NCI-H510A treated with DMSO at 0.1 percent for 48 hours (cell line): Measurements from ENCODE around the gene HRH1.
"Not testable (repeated sequence)": the region's sequence is repeated elsewhere in the genome, so short reads cannot be mapped to it uniquely, and the experiment has no call there.

Experiments
- DNase-seq: peaks from one replicate; lab custom pipeline; 2025; lab: John Stamatoyannopoulos, UW

HRH1 gene, protein sequence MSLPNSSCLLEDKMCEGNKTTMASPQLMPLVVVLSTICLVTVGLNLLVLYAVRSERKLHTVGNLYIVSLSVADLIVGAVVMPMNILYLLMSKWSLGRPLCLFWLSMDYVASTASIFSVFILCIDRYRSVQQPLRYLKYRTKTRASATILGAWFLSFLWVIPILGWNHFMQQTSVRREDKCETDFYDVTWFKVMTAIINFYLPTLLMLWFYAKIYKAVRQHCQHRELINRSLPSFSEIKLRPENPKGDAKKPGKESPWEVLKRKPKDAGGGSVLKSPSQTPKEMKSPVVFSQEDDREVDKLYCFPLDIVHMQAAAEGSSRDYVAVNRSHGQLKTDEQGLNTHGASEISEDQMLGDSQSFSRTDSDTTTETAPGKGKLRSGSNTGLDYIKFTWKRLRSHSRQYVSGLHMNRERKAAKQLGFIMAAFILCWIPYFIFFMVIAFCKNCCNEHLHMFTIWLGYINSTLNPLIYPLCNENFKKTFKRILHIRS

DNA sequence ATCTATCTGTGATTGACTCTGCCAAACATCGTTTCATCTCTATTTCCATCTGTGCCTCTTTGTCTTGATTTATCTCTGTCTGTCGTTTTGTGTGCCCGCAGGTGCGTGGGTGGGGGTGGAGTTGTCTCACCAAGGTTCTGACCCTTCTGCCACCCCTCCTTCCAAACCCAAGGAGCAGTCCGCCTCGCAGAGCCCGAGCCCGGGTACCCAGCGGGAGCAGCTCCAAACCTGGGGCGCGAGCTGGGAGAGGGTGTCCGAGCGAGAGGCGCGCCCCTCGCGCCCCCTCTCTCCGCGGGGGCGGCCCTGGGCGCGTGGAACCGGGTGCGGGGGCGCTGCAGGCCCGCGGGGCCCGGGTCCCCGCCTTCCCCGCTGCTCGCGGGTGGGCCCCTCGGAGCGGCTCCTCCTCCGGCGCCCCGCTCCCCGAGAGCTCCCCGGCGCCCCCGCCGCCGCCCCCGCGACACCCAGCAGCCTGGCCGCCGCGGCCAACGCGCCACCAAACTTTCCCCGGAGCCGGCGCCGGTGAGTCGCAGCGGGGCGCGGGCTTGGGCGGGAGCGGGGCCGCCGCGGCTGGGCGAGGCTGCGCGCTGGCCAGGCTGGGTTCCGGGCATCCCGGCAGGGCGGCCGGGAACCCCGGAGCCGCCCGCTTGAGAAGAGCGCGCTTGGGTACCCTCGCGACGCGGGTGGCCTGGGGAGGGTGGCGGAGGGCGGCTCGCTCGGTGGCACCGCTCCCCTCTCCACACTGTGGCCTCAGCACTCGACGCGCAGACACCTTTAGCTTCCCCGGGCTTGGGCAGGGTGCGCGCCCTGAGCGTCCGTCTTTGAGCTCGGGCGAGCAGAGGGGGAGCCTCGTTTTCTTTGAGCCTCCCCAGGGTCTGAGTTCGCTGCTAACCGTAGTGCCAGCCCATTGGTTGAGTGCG is at the start of gene HRH1:
Gene HRH1 (plus strand): TSS at position 458 of the 917 bp plus-strand sequence. CDS start 104,545 bp downstream, outside the sequence.
- no peak for DNase-seq

DNA sequence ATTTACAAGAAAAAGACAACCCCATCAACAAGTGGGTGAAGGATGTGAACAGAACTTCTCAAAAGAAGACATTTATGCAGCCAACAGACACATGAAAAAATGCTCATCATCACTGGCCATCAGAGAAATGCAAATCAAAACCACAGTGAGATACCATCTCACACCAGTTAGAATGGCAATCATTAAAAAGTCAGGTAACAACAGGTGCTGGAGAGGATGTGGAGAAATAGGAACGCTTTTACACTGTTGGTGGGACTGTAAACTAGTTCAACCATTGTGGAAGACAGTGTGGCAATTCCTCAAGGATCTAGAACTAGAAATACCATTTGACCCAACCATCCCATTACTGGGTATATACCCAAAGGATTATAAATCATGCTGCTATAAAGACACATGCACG is 41.0 kb upstream of the HRH1 start:
- not testable (repeated sequence) for DNase-seq

DNA sequence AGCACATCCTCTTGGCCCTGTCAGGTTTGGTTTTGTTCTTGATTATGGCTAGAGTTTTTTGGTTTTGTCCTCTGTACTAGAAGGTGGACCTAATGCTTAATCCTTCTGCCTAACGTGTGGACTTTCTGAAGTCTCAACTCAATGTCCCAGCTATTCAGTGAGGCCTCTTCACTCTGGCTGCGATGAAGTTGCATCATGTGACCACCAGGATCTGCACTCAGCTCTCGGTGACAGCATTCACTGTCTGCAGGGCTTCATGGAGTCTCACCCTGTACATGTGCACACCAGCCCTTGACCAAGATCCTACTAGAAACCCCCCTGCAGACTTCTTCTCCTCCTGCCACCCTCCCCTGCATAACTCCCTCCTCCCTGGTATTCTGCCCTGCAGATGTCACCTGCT is 38.7 kb upstream of the HRH1 start:
- DNase-seq = no peak

DNA sequence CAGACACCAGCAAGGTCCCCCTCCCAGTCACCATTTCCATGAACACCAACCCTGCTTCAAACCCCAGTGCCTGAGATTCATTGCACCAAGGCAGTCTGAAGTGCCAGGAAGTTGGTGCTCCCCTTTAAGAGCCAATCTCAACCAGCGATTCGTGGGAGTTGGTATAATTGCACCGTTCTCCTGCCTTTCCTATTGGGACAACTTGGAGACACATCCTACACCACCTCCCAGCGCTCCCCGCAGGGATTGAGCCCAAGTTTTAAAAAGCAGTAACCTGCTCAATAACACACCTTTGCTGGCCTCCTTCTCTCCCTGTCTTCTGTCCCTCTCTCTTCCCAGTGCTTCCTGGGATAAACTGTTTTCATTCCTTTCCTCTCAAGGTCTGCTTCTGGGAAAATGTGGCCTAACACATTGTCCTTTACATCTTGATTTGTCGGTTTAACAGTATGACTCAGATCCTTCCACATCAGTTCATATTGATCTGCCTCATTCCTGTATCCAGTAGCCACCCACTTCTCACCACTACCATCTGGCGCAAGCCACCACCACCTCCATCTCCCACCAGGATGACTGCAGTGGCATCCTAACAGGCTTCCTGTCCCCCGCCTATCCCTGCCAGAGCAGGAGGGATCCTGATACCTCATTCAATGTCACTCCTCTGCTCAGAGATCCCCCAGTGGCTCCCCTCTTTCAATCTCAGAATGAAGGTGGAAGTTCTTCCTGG is 37.8 kb upstream of the HRH1 start:
- DNase-seq = no peak

DNA sequence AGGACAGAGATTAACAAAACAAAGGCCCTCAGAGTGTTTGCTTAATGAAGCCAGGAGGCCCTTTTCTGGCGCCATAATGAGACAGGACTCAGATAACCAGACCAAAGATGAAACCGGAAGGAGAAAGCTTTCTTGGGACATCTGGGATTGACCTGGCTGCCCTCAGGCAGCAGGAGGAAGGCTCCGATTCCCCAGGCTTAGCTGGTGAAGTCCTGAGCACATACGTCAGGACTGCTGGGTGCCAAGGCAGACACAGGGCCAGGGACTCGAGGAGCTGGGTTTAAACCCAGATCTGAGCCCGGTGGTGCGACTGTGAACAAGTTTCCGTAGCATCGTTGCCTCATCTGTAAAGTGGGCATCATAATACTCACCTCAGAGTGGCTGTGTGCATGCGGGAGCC is 36.7 kb upstream of the HRH1 start:
- no peak for DNase-seq

DNA sequence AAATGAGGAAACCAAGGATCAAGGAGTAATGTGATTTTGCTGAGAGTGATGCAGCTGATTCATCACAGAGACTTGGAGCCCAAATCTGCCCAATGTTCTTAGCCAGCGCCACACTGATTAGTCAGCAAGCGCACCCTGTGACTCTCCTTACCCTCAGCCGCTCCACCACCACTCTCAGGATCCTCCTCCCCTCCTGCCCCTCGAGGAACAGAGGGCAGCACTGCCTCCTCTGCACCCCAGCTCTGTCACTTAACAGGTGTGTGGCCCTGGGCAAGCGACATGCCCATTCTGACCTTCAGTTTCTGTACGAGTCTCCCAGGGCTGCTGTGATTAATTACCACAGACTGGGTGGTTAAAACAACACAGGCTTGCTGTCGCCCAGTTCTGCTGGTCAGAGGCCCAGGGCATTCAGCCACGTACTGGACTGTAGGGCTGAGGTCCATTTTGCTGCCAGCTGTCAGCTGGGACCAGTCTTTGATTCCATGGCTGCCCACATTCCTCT is 36.1 kb upstream of the HRH1 start:
- no peak for DNase-seq

DNA sequence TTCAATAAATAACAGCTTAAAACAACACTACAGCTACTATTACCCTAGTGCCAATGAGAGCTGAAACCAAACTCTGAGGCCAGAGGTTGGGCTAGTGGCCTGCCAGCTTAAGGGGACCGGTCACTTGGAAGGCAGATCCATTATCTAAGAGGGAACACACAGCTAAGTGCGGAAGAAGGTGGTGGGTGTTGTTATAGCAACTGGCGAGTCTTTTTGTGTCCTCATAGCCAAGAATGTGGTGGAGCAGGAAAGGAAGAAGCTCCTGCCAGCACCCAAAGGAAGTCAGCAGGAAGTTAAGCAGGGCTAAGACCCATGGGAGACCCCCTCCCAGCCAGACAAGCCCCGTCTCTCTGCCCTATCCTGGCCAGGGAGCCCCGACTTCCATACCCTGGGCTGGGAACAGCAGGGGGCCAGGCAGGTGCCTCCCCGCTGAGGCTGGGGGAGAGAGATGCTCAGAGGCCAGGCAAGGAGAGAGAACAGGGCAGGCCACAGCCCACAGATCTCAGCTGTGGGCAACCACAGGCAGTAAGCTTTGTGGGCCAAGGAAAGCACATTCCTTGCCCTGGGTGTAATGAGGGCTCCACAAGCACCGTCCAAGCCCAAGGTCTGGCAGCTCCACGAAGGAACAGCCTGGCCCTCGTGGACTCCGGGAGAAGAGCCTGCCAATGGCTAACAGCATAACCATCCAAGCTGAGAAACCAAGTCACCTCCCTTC is 34.0 kb upstream of the HRH1 start:
- DNase-seq = no peak

DNA sequence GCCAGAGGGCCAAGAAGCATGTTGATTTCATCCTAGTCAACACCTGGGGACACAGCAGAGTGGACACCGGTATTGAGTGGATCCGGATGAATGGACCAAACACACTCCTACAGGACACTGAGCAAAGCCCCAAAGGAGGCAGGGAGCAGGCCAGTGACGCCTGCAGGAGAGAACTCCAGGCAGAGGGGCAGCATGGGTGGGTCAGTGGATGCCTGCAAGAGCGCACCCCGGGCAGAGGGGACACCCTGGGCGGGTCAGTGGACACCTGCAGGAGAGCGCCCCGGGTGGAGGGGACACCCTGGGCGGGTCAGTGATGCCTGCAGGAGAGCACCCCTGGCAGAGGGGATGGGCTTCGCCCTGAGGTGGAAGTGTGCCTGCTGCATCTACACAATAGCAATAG is 27.6 kb upstream of the HRH1 start:
- no peak for DNase-seq

DNA sequence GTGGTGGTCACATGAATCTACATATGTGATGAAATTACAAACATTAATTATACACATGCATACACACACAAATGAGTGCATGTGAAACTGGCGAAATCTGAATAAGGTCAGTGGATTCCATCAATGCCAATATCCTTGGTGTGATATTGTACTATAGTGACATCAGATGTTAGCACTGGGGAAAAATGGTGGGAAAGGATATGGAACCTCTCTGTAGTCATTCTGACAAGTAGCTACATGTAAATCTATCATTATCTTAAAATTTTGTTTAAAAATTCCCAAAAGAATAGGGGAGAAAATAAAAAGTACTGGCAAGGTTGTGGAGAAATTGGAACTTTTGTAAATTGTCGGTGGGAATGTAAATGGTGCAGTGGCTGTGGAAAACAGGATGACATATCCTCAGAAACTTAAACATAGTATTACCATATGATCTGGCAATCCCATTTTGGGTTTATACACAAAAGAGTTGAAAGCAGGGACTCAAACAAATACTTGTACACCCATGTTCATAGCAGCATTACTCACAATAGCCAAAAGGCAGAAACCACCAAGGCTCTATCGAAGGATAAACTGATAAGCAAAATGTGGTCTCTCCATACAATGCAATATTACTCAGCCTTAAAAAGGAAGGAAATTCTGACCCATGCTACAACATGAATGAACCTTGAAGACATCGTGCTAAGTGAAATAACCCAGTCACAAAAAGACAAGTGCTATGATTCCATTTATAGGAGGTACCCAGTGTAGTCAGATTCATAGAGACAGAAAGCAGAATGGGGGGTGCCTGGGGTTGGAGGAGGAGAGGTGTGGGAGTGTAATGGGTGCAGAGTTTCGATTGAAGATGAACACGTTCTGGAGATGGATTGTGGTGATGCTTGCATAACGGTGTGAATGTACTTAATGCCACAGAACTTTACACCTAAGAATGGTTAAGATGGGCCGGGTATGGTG is 25.3 kb upstream of the HRH1 start:
- no peak for DNase-seq

DNA sequence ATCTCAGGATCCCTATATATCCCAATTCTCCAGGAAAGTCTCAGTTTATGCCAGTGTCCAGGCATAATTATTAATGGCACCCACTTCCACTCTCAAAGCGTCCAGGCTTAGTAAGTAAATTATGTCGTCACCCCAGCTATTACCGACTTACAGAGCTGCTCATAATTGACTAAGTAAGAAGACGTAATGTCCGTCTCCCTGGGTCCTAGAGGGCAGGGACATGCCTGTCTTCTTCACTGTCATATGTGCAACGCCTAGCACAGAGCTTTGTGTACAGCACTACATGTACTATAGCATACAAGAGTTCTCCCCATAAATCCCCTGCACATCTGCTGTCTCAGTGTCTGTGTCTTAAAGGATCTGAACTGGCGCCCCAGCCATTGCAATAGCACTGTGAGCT is 23.9 kb upstream of the HRH1 start:
- no peak for DNase-seq

DNA sequence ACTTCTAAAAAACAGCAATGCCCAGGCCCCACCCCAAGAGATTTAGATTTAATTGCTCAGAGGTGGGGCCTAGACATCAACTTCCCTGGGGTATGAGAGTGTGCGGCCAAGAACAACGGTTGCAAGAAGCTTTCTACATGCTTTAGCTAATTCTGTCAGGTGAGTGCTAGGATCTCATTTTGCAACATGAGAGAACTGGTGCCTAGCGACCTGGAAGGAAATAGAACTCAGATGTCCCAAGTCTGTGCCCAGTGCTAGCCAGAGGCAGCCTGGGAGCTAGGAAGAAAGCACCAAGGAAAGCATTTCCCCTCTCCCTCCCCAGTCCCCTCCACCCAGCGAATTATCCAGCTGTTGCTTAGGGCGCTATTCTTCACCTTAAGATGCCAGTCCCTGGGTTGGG is 22.9 kb upstream of the HRH1 start:
- DNase-seq = no peak

DNA sequence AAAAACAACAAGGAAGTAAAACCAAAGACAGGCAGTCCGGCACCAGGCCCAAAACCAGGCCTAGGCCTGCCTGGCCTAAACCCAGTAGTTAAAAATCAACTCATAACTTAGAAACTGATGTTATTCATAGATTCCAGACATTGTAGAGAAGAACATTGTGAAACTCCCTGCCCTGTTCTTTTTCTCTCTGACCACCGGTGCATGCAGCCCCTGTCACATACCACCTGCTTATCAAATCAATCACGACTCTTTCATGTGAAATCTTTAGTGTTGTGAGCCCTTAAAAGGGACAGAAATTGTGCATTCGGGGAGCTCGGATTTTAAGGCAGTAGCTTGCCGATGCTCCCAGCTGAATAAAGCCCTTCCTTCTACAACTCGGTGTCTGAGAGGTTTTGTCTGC is 22.4 kb upstream of the HRH1 start:
- not testable (repeated sequence) for DNase-seq

DNA sequence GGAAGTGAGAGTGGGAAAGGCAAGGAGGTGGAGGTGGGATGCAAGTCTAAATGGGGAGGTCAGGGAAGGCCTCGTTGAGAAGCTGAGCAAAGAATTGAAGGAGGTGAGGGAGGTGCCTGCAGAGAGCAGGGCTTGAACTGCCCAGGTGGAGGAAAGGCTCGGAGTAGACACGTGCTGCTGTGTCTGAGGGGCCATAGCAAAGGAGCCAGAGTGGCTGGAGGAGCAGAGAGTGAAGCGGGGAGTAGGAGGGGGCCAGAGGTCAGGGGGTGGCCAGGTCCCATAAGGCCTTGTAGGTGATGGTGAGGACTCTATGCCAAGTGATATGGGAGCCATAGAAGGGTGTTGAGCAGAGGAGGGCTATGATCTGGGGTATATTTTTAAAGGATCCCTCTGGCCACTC is 21.4 kb upstream of the HRH1 start:
- DNase-seq = no peak

DNA sequence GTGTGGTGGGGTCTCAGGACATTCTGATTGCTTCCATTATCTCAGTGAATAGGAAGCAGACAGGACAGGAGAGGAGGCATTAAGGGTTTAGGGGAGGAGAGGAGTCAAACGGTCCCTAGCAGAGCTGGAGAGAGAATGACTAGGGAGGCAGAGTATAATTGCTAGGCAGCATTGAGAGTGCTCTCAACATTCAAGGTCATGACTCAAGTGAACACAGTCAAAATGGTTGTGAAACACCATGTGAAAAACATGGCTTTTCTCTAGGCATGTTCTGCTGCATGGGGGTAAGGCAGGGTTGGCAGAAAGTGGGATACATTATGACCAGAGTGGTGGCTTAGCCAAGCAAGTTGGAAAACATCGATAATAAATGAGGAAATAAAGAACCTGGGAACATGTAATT is 19.5 kb upstream of the HRH1 start:
- no peak for DNase-seq

DNA sequence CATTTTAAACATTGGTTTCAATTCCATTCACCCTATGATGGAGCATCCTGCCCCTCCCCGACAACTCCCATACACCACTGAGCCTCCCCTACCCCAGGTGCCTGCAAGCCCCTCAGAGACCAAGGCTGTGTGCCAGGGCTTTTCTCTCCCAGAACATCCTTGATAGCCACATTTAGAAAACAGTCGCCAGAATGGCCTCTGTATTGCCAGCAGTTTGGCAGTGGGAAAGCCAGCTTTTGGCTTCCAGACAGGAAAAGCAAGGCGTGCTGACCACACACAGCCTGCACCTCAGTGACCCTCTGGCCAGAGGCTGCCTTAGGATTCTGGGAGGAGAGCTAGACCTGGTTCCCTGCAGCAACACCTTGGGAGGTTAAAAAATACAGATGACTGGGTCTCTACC is 18.2 kb upstream of the HRH1 start:
- no peak for DNase-seq

DNA sequence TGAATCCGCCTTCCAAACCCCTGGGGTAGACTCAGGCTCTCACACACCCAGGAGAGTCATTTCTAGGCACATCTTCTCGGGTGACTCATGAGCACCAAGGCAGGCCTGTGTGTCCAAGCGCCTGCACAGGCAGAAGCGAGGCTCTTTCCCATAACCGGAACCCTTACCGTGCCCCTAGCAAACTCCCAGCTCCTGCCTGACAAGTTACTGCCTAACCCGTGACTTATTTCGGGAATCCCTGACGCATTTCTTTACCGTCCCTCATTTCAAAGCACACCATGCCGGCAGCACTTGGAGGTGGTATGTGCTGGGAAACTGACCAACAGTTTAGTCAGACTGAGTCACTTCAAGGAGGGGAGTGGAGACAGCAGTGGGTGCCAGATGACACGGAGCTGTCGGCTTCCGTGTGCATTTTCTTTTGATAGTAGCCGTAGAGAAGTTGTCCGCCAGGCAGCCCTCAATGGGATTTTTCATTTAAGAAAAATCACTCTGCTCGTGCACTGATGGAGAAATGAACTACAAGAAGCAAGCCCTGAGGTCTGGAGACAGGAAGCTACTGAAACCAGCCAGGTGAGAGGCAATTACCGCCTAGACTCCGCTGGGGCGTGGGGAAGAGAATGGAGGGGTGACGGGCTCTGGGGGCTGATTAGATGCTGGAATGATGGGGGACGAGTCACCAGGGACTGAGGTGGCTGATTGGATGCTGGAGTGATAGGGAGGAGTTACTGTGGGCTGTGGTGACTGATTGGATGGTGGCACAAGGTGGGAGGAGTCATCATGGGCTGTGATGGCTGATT is 17.3 kb upstream of the HRH1 start:
- no peak for DNase-seq

DNA sequence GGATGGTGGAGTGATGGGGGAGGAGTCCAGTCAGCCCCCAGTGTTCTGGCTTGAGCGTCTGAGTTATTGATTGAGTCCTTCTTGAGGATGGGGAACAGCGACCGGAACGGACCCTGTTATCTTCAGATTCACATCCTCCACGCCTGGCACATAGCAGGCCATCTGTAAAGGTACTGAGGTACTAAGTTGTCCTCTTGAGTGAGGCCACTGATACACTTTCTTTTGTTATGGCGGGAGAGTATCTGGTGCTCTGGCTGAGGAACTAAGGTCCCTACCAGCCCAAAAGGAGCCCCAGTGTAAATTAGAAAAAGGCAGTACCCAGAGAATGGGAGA is 16.7 kb upstream of the HRH1 start:
- no peak for DNase-seq

DNA sequence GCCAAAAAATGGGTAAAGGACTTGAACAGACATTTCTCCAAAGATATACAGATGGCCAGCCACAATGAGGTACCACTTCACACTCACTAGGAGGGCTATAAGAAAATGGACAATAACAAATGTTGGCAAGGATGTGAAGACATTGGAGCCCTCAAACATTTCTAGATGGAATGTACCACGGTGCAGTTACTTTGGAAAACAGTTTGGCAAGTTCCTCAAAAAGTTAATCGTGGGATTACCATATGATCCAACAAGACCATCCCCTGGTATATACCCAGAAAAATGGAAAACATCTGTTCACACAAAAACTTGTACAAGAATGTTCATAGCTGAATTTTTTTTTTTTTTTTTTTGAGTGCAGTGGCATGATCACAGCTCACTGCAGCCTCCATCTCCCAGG is 15.9 kb upstream of the HRH1 start:
- DNase-seq = no peak

DNA sequence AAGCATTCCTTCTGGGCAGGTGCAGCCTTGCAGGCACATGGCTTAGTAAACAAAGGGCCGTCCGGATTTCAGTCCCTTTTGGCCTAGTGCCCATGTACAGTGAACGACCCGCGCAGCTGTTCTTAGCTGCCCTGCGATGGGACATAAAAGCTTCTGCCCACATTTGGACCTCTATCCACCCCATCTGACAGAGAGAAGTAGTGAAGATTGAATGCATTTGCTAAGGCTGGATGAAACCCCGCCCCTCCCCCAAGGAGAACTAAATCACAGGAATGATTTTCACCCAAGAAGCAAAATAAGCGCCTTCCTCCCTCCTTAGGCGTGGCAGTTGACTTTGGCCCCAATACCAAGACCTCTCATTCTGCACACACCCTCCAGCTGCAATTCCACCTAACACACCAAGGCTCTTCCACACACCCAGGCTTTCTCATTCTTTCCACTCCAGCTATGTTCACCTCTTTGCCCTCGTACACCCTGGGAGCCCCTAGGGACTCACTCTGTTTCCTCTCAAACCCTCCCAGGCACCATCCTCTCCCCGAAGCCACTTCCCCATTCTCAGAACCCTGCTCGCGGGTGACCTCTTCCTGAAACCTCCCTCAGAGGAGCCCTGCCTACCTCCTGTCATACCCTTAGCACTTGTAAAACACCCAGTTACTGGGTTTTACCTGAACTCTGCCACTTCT is 14.1 kb upstream of the HRH1 start:
- no peak for DNase-seq
